GM18511 (cell line): ENCODE results near the gene PROSER2.
A peak's percentile ranks its signal among the peaks of the same experiment; 100 is the strongest.
"Not testable (repeated sequence)": the region's sequence is repeated elsewhere in the genome, so short reads cannot be mapped to it uniquely, and the experiment has no call there.

Experiments used
- ATAC-seq: cut with Tn5 transposase; IDR thresholded peaks from one replicate; pipeline ENCODE4 v1.9.1; 2021; ENCODE audit warnings: mild to moderate bottlenecking, moderate library complexity; ENCODE audit not compliant: unreplicated experiment

PROSER2 gene

GRCh38 chr10:11882646-11883375, 59.7 kb downstream of the PROSER2 start:
- ATAC-seq, result no peak

- ATAC-seq, result no peak
Observed at GRCh38 chr10:11884706-11885423, 61.7 kb downstream of the PROSER2 start.

GRCh38 chr10:11885437-11886137, 62.4 kb downstream of the PROSER2 start:
- no peak for ATAC-seq

- no peak for ATAC-seq
Observed at GRCh38 chr10:11886138-11886474, 63.0 kb downstream of the PROSER2 start.

- peak; percentile 58 for ATAC-seq
Observed at GRCh38 chr10:11886851-11887250, 63.7 kb downstream of the PROSER2 start.

- no peak for ATAC-seq
Observed at GRCh38 chr10:11887381-11888227, 64.4 kb downstream of the PROSER2 start.

- ATAC-seq, result not testable (repeated sequence)
Observed at GRCh38 chr10:11889263-11889662, 66.1 kb downstream of the PROSER2 start.

GRCh38 chr10:11891776-11892486, 68.8 kb downstream of the PROSER2 start:
- no peak for ATAC-seq

GRCh38 chr10:11893749-11894278, 70.7 kb downstream of the PROSER2 start:
- no peak for ATAC-seq

- ATAC-seq, result no peak
Observed at GRCh38 chr10:11894381-11895107, 71.4 kb downstream of the PROSER2 start.

- ATAC-seq, result no peak
Observed at GRCh38 chr10:11895108-11895466, 71.9 kb downstream of the PROSER2 start.

GRCh38 chr10:11895598-11895997, 72.4 kb downstream of the PROSER2 start:
- no peak for ATAC-seq

- no peak for ATAC-seq
Observed at GRCh38 chr10:11896549-11897200, 73.5 kb downstream of the PROSER2 start.

GRCh38 chr10:11898033-11898371, 74.8 kb downstream of the PROSER2 start:
- ATAC-seq, result no peak

GRCh38 chr10:11898372-11899066, 75.4 kb downstream of the PROSER2 start:
- ATAC-seq, result no peak

GRCh38 chr10:11899067-11899876, 76.1 kb downstream of the PROSER2 start:
- no peak for ATAC-seq

GRCh38 chr10:11901036-11901301, 77.8 kb downstream of the PROSER2 start:
- no peak for ATAC-seq

- ATAC-seq, result no peak
Observed at GRCh38 chr10:11901454-11901832, 78.3 kb downstream of the PROSER2 start.
